GM18526 (cell line): ENCODE results near the gene SCG5.

Experiments
- POLR2A ChIP-seq: IDR thresholded peaks from 3 replicates; pipeline ENCODE4 v1.6.1; 2011; ENCODE audit not compliant: insufficient read length; ENCODE audit errors: extremely low read depth

SCG5 gene

DNA sequence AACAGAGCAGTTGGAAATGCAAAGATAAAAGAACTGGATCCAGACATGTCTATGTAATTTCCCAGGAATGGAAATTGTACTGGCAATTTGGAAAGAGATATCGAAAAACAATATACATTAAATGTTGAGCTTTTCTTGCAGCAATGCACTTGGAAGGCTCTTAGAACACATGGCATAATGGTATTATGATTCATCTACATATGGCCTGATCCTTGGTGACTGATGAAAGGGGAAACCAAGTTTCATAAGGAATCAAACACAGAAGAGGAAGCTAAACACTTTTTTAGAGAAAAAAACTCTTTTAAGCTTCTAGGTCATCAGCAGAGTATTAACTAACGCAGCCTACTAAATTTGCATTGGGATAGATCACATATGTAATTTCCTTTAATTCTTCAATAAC is 63.9 kb downstream of the SCG5 start:
- no peak for TF ChIP-seq POLR2A

- no peak for TF ChIP-seq POLR2A
Observed at GRCh38 chr15:32706704-32707103, 65.2 kb downstream of the SCG5 start.

GRCh38 chr15:32707436-32707835 is 65.9 kb downstream of the SCG5 start:
- no peak for TF ChIP-seq POLR2A

DNA sequence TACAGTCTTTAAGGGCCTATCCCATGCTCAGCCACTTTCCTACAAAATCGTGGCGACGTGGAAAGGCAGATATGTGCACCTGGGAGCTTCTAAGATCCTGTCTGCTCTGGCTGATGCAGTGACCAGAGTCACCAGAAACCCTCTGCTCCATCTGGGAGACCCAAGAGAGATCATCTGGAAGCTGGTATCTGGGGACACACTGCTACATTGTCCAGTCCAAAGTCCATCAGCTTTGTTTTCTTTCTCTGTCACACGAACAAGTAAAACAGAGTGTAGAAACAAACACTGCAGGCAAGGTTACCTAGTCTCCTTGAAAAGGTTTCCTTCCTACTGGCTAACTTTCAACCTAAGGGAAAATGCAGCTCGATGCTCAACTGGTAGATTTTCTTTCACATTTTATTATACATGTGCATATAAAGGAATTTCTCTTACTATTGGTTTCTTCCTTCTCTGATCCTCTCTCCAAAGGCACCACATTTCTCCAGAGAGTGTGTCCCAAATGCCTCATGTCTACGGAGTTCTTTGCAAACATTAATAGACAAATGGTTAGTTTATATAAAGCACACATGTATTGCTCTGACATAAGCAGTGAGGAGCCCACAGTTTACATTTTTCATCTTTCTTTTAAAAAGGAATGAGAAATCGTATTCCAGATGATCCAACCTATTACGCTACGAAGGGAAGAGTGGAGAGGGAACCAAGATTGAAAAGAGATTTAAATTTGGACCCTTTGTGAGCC is 68.0 kb downstream of the SCG5 start:
- no peak for TF ChIP-seq POLR2A

GRCh38 chr15:32715276-32715675 is 73.8 kb downstream of the SCG5 start:
- no peak for TF ChIP-seq POLR2A

DNA sequence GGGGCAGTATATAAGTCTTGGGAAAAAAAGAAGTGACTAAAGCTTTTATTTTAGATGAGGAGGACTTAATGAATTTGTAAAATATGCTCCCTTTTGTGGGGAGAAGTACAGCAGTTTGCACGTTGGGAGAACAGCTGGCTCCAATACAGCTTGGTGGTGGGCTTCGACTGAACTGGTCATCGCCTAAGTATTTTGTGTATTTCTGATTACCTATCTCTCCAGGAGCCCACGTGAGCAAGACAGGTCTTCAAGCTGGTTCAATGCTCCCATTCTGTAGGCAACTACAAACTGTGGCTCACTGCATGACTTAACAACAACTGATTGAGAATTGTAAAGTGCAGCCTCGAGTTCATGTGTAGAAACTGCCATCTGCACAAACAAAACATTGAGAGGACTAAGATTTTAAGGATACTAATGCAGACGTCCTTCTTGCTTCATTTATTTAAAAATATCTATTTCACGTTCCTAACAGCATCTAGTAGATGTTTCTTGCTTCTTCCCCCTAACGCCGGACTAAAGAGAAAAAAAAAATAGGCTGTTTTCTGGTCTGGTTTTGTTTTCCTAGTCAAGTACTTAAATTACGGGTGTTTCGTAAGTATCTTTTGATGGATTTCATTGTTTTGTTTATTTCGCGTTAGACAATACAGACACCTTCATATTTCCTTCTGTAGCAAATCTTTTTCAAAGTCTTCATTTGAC is 74.9 kb downstream of the SCG5 start:
- TF ChIP-seq POLR2A: no peak

GRCh38 chr15:32716915-32717425 is 75.5 kb downstream of the SCG5 start:
- TF ChIP-seq POLR2A: no peak

- TF ChIP-seq POLR2A: no peak
Observed at GRCh38 chr15:32717426-32718226, 76.1 kb downstream of the SCG5 start, which contains the start of gene GREM1. Gene GREM1 (plus strand): TSS chr15:32718004. CDS start chr15:32730691, 12,687 bp downstream.

- no peak for TF ChIP-seq POLR2A
Observed at GRCh38 chr15:32718227-32718820, 76.8 kb downstream of the SCG5 start.

GRCh38 chr15:32718821-32719716 is 77.6 kb downstream of the SCG5 start:
- TF ChIP-seq POLR2A: no peak

DNA sequence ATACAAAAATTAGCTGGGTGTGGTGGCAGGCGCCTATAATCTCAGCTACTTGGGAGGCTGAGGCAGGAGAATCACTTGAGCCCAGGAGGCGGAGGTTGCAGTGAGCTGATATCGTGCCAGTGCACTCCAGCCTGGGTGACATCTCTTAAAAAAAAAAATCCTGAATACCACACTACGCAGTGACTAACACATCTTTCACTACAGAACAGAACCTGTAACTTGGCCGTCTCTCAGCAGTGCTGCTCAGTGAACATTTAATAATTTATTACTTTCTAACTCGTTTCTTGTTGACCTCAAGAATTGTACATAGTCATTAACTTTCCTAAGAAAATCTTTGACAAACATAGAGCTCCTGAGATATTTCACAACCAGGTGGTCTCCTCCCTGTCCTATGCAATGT is 80.1 kb downstream of the SCG5 start:
- no peak for TF ChIP-seq POLR2A

- TF ChIP-seq POLR2A: no peak
Observed at GRCh38 chr15:32722136-32722535, 80.6 kb downstream of the SCG5 start.

DNA sequence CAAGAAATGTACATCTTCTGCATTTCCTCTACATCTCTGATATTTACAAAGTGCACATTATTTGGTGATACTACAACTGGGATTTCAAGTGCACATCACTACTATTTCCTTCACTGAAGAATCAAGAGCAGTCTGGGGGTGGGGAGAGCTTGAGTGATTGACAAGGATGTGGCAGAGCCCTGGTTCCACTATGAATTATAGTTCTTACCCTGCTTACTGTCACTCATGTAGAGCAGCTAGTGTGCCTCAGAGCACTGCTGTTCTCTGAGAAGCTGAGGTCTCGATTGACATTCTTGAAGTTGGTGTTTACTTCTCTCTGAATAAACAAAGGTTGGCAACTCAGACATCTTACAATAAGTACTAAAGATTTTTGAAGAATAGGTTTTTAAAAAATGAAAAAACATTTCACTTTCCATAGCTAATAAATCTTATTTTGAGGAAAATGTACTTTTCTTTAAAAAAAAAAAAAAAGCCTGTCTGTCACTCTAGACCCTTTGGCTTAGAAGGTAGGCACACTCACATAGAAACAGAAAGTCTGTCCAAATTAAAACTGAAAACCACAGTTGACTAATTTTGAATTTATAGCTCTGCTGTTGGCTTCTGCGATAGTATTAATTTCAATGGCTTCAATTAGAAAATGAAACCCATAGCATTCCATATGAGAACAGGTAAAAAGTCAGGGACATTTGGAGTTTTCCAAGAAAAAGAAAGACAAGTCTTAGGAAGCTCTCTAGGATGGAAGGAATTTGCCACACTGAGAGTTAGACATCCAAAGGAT is 81.8 kb downstream of the SCG5 start:
- TF ChIP-seq POLR2A: no peak
